Bone marrow (tissue), 2 donors: ENCODE measurements around the gene WDR59.

Experiments used
- DNase-seq, 2 donors: peaks; one replicate each; lab custom pipeline; 2025; lab: John Stamatoyannopoulos, UW

The WDR59 gene

DNA sequence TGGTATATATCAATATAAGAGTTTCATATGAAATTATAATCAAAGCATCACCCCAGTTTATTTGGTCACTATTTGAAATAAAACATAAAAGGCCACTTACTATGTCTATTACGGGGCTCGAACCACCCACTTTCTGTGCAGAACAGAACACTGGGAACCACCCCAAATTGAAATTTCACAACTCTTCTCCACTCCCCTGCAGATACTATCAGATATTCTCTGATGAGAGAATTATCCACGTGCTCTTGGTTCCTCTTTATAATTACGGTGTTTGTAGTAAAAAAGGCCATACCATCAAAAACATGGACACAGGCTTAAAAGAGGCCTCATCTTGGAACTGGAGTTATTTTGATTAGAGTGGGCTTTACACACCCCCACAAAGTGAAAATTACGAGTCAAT is 82.8 kb downstream of the WDR59 start:
- DNase-seq: no peak

DNA sequence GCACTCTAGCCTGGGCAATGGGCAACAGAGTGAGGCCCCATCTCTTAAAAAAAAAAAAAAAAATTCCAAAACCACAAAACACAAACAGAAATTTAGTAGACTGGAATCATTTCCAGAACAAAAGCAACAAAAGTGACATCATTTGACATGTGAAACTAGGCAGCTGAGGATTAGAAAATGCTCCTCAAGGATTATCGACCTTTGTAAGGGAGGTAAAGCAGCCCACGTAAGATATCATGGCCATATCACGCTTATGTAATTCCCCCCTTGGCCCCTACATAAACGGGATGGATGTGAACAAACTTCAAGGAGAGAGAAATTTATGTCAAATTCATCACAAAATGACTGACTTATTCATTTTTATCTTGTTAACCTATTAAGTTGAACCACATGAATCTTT is 83.3 kb downstream of the WDR59 start:
- no peak for DNase-seq

DNA sequence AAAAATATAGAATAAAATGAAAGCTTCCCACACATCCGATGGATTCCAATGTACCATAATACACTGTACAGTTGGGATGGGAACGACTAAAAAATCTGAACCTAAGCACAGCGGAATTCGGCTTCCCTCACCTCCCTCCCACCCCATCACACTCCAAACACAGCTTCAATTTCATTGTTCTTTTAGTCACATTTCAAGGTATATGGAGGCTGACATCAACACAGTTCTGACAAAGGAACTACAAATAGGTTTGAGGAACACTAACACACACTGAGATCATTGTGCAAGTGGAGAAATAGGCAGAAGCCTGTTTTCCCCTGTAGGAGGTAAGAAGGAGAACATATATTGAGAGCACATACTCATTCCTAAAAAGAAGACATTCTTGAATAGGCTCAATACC is 85.1 kb downstream of the WDR59 start:
- DNase-seq: no peak

DNA sequence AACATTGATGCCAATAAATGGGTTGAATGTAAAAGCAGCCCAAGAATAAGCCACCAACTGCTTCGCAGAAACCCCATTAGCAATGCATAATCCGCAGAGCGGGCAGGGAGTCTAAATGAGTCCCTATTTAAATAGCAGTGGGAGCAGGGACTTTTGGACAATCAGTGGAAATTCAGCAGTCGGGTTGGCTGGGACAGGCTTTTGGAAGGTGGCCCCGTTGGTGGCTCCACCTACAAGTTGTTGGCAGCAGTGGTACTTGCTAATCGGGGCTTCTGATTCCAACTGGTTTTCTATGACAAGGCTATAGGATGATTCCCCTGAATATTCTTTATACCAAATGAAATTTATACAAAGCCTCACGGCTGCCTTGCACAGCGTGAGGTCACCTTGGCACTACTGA is 86.3 kb downstream of the WDR59 start:
- DNase-seq: no peak

DNA sequence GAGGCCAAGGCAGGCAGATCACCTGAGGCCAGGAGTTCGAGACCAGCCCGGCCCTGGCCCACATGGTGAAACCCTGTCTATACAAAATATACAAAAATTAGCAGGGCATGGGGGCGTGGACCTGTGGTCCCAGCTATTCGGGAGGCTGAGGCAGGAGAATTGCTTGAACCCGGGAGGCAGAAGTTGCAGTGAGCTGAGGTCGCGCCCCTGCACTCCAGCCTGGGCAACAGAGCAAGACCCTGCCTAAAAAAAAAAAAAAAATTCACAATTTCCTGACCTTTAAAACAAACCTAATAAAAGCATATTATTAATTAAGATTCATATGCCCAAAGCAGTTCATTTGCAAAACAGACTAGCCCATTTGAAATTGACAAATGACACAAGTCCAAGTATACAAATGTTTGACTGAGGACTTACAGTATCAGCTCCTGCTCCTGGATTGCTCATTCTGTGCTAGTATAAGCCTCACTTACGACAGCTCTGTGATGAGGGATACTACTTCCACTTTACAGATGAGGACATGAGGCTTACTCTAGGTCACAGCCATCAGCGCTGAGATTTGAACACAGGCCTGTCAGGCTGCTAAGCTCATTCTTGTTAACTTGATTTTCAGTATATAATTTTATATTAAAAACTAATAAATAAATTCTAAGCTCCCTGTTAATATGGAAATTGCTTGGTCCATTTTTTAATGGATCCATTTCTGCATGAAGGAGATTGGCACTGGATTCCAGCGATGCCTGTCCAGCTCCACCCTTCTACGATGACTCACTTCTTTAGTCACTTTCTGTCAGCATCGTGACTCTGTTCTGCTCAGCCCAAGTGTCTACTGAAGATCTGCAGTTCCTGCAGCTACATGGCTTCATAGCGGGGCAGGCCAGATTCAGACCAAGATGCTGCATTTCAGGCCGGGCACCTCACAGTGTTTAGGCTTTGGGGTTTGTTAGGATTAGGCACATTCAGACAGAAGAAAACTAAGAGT is 88.2 kb downstream of the WDR59 start:
- DNase-seq: no peak

DNA sequence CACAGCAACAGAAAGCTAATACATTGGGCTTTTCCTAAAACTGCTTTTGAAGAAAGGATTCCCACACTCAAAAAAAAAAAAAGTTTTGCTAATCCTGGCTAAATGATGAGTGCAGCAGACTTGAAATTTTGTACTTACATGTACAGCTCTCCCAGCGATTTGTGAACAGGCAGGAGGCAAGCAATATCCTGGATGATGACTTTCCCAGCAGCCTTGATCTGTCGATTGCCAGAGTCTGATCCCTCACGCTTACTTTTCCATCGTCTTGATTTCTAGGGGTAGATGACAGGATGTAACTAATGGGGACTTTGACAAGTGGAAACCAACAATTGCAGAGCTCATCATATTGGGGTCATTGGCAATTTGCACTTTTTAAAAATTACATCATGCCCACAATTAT is 91.4 kb downstream of the WDR59 start:
- DNase-seq: no peak

DNA sequence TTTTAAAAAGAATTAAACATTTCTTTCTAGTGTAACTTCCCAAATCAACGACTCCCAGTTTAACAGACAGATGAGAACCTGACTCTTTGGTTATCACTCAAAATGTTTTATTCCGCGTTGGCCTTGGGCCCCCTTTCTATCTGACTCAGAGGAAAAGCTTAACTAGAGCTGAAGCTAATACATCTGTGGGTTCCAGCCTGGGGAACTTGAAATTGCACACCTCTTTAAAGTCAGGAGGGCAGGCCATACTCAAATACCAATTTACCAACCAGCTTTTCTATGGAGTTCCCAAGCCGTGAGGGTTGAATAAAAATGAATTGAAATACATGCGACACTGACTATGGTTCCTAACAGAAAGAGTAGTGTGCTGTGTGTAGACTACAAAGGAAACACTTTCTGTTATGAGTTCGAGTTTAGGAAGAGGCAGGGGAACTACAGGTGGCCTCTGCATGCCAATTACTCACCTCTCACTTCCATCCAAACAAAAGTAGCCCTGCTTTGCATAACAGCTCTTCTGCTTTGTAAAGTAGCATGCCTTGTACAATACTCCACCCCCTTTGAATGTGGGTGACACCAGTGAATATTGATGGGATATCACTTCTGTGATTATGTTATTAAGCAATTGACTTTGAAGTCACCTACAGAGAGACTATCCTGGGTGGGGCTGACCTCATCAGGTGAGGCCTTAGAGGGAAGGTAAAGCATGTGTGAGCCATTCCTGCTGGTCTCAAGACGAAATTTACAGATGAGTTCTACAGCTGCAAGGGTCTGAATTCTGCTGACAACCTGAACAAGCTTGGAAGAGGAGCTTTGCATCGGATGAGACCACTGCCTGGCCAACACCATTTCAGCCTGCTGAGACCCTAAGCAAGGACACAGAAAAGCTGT is 92.1 kb downstream of the WDR59 start:
- no peak for DNase-seq

DNA sequence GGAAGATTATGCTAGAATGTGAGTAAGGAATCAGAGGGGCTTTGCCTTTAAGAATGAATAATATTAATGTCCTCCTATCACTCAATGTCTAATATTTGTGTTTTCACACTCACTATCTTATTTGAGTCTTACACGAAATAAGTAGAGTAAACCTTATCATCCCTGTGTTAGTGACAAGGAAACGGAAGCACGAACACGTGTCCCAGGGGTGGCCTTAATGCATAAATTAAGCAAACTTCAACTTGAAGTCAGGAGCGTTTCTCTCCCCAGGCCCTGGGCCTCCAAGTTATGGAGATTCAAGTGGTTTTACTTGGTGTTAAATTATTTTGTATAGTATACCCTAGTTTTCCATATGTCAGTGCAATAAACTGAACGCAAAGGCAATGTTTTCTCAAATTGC is 96.0 kb downstream of the WDR59 start:
- DNase-seq: no peak

DNA sequence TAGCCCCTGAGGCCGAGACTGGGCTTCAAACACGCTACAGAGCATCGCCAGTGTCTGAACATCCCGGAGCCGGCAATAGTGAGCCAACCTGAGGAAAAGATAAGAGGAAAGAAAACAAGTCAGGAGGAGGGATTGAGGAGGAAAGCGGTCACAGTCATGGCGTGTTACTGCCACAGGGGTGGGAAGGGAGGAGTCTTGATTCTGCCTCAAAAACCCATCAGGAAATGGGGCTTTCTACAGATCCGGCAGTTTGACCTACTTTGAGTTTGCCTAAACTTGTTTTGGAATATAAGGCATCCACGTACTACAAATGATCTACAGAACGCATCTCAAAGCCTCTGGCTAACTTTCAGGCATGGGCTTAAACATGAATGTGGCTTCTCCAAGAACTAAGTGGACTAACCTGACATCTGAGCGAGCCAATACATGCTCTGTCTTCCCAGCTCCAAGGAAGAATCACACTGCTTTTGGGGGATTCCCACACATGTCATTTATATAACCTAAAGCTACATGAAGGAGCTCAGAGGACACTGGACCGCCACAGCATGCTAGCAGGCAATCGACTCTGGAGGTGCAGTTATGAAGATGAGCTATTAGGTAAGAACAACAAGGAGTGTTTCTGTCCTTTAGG is 96.6 kb downstream of the WDR59 start:
- DNase-seq: no peak

DNA sequence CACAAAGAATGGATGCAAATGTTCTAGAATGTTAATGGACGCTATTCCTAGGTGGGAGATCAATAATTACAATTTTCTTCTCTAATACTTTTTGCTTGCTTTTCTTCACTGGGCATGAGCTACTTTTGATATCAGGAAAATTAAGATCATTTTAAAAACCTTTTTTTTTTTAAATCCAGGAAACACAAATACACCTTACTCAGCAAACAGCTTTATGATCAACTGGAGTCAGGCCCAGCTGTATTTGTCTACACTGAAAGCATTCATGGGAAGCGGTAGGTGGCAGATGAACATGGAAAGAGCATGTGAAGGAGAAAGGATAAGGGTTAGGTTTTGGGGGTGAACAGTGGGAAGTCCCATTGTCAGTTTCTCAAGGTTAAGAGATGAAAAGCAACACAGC is 97.8 kb downstream of the WDR59 start:
- no peak for DNase-seq

DNA sequence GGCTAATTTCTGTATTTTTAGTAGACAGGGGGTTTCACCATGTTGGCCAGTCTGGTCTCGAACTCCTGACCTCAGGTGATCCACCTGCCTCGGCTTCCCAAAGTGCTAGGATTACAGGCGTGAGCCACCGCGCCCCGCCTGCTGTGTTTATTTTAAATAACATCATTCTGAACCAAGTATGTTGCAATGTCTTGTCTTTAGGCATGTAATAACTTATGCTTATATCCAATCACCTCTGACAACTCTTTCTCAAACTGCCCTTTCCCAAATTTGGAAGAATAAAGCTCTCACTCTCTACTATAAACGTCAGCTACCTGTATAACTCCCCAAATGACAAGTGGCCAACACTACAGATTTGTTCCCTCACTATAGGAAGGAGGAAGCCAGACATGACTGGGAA is 107.2 kb downstream of the WDR59 start:
- no peak for DNase-seq

DNA sequence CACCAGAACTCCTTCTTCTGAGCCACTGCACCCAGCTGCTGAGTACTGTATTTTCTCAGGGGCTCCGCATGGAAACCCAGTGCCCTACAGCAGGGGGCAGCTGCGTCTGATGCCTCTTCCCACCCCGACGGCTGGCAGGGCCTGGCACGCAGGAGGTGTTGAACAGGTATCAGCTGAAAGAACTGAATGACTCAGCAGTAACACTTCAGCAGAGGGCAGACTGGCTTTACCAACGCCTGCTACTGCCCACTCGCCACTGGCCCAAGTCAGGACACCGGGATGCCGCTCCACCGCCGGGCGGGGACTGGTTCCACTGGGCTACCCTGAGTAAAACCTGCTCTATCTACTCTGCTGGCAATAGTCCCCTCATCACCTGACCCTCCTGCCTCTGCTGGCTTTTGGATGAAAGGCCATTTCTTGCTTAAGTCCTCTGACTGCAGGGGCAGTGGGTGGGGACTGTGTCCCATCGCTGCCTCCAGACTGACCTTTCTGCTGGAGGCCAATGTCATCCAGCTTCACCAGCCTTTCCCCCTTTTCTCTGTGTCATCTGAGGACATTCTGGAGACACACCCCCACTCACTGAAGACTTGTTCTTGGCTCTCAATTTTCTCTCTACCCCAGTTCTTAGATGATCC is 109.9 kb downstream of the WDR59 start:
- DNase-seq: no peak

DNA sequence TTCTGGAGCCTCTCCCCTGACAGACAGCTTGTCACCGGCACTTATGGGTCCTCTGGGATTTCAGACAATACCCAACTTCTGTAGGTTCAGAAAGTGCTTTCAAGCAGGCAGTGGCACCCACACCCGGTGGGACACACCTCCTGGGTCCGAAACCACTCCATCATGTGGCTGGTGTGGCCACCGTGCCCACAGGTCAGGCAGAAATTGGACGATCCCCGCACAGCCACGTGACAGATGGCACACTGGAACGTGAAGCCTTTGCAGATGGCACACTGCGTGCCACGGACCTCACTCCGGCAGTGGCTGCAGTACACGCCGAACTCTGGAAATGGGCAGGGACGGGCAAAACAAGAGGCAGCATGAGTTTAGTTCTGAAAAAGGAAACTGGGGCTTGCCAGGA is 110.8 kb downstream of the WDR59 start:
- DNase-seq: no peak

DNA sequence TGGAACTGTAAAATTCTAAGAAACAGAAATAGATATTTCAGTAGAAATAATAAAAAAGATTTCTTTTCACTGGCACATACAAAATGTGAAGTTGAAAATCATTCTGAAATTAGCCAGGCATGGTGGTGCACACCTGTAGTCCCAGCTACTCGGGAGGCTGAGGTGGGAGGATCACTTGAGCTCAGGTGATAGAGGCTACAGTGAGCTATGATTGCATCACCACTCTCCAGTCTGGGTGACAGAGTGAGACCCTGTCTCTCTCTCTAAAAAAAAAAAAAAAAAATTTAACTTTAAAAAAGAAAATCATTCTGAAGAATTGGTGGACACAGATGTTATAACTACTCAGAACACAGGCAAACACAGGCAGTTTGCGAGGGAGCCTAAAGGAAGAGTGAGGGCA is 112.6 kb downstream of the WDR59 start:
- DNase-seq: no peak

DNA sequence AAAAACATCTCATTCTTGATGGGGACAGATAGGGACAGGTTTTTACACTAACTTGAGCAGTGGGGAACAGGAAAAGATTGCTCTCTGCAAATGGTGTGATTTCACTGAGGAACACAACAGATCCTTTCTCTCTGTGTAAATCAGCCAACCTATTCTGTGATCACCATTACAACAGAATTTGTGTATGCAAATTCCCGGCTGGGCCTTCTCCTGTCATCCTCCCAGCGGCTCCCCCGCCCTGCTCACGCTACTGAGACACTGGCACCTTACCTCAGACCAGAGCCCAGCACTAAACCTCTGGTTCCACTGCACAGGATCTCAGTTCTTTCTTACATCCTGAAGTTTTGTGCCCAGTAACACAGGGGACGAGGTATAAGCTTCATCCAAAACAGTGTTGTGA is 113.3 kb downstream of the WDR59 start:
- DNase-seq: no peak

DNA sequence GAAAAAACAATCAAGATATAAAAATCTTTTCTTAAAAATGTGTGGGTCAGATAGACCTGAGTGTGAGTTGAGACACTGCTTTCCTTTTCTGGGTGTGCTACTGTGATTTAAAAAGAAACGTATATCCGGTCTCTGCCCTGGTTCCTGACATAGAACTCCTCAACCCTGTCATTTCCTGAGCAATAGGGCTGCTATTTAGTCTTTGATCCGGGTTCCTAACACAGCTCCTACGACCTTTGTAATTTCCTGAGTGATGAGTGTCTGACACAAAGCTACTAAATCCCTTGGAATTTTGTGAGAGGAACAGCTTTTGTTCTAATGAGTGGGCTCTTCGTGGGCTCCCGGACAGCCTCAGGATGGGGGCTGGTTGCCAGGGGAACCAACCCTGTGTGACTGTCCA is 116.4 kb downstream of the WDR59 start:
- DNase-seq: no peak

DNA sequence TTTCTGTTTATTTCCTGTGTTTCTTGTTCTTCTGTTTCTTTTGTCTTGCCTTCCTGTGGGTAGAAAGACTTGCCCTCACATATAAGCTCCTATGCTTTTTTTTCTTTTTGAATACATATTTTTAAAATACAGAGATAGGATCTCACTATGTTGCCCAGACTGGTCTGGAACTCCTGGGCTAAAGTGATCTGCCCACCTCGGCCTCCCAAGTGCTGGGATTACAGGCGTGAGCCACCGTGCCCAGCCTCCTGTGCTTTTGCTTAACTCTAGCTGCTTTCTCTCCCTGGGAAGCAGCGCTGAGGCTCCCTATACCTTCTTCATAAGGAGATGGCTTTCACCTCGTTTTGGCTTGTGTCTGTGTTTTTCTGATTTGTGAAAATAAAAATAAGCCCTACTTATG is 116.9 kb downstream of the WDR59 start:
- DNase-seq: no peak

DNA sequence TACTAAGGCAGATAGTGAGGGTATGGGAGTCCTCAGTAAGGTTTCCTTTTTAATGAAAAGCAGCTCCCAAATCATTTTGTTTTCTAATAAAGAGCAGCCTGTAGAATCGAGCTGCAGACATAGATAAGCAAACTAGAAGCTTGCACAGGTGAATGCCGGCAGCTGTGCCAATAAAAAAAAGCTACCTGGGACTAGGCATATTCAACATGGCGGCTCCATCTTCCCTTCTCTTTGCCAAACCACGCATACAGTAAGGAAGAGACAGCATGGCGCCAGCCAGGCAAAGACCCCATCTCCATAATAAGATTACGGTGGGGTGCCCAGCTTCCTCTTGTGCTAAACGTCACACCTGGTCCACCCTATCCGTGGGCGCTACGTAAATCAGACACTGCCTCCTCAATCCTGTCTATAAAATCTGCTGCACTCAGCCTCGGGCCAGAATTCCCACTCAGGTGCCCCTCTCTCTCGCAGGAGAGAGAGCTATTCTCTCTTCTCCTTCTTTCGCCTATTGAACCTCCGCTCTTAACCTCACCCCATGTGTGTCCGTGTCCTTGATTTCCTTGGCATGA is 117.6 kb downstream of the WDR59 start:
- DNase-seq: no peak

DNA sequence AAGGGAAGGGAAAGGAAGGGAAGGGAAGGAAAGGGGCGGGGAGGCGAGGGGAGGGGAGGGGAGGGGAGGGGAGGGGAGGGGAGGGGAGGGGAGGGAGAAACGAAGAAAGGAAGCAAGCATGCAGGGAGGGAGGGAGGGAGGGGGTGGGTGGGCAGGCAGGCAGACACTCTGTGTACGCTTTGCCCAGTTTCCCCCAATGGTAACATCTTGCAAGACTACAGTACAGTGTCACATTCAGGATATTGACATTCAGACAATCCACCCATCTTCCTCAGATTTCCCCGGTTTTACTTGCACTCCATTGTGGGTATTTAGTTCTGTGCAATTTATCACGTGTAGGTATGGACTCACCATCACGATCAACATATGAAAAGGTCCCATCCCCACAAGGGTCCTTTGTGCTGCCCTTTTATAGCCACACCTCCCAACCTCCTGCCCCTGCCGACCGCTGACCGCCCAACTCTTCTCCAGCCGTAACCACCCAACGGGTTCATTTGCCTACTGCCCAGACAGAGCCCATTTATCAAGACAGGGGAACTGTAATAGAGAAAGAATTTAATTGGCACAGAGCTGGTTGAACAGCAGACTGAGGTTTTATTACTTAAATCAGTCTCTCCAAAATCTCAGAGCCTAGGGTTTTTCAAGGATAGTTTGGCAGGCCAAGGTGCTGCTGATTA is 118.9 kb downstream of the WDR59 start:
- DNase-seq: no peak

DNA sequence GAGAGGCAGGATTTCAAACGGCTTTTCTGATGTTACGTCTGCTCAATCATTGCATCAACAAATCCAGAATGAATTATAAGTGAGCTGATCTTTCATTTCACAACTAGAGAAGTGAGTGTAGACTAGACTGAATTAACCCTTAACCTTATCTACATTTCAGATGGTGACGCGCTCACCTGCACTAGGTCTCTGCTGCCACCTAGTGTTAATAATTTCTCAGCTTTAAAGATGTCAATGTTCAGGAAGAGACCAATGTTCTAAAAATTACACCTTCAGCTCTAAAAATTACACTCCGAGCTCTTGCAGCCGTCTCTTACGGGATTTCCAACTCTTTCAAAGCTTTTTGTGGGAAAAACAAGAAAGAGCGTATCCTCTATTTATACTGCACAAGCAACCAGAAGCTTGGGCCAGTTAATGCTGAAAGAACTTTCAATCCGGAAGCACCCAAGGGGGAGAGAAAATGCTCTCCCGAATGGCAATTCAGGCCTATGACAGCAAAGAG is 122.1 kb downstream of the WDR59 start:
- no peak for DNase-seq

DNA sequence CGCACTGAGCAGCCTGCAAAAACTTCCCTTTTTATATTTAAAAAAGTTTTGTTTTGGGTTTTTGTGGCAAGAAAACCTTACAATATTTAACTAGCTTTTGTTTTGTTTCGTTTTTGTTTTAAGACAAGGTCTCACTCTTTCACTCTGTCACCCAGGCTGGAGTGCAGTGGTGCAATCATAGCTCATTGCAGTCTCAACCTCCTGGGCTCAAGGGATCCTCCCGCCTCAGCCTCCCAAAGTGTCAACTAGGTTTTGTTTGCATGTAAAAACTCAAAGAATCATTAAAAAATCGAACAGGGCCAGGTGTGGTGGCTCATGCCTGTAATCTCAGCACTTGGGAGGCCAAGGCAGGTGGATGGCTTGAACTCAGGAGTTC is 132.4 kb downstream of the WDR59 start:
- no peak for DNase-seq
